ENCODE results near the gene KANK4. TPM values are rescaled to one million over a fixed set of nuclear protein-coding genes. Genes with fewer than 3 reads are reported as not detected.

Gene KANK4
- total RNA-seq, 4 donors from 2014 or later: 0.17 to 9.4 (median 0.35) TPM

GRCh38 chr1:62260688-62261087 is 58.5 kb downstream of the KANK4 start:
- TF ChIP-seq CTCF (IDR thresholded peaks at IDR 0.05; ENCODE audit: low read depth): no peak

- TF ChIP-seq CTCF (IDR thresholded peaks at IDR 0.05; ENCODE audit: low read depth): no peak
These were observed 59.7 kb downstream of the KANK4 start for GRCh38 chr1:62259551-62259950.

GRCh38 chr1:62250126-62250726 is 69.0 kb downstream of the KANK4 start:
- TF ChIP-seq CTCF (IDR thresholded peaks at IDR 0.05; ENCODE audit: low read depth): no peak

GRCh38 chr1:62247391-62248168 is 71.7 kb downstream of the KANK4 start:
- no peak for TF ChIP-seq CTCF (IDR thresholded peaks at IDR 0.05; ENCODE audit: low read depth)

GRCh38 chr1:62245201-62245600 is 74.0 kb downstream of the KANK4 start:
- no peak for TF ChIP-seq CTCF (IDR thresholded peaks at IDR 0.05; ENCODE audit: low read depth)

- TF ChIP-seq CTCF (IDR thresholded peaks at IDR 0.05; ENCODE audit: low read depth): no peak
These were observed 77.7 kb downstream of the KANK4 start for GRCh38 chr1:62241371-62242131.
